OCI-LY1 (cell line): Measurements from ENCODE around the gene MCC.

Experiments used
- H2AFZ ChIP-seq: fragments of 200-600 bp; sonication (generic), shearing (Covaris generic); 2 replicates; pipeline ENCODE4 v1.6.0; 2014; ENCODE audit warnings: antibody characterized with exemption, mild to moderate bottlenecking, low read length
- H3F3A ChIP-seq: fragments of 200-600 bp; sonication (generic), shearing (Covaris generic); 2 replicates; pipeline ENCODE4 v1.6.0; 2014; ENCODE audit warnings: mild to moderate bottlenecking, antibody characterized with exemption, low read length, moderate library complexity; ENCODE audit not compliant: insufficient read depth
- H3K27ac ChIP-seq: fragments of 200-600 bp; sonication (generic); 2 replicates; pipeline ENCODE4 v1.5.1; 2014; ENCODE audit warnings: low read length, mixed run types, mild to moderate bottlenecking, low read depth; ENCODE audit not compliant: poor library complexity, severe bottlenecking
- H3K27me3 ChIP-seq: fragments of 200-600 bp; sonication (generic); 2 replicates; pipeline ENCODE4 v1.6.0; 2014; ENCODE audit warnings: antibody characterized with exemption, mild to moderate bottlenecking, low read length, moderate library complexity; ENCODE audit not compliant: insufficient read depth
- H3K36me3 ChIP-seq: fragments of 200-600 bp; sonication (generic); 2 replicates; pipeline ENCODE4 v1.6.1; 2014; ENCODE audit warnings: mild to moderate bottlenecking, antibody characterized with exemption, low read length, moderate library complexity, mixed read lengths; ENCODE audit not compliant: insufficient read depth
- H3K4me1 ChIP-seq: fragments of 200-600 bp; sonication (generic); 2 replicates; pipeline ENCODE4 v1.5.1; 2014; ENCODE audit warnings: mild to moderate bottlenecking, low read length, moderate library complexity; ENCODE audit not compliant: insufficient read depth, severe bottlenecking
- H3K4me2 ChIP-seq: fragments of 200-600 bp; sonication (generic), shearing (Covaris generic); 2 replicates; pipeline ENCODE4 v1.6.1; 2014; ENCODE audit warnings: low read length
- H3K4me3 ChIP-seq: fragments of 200-600 bp; sonication (generic); 2 replicates; pipeline ENCODE4 v1.5.1; 2014; ENCODE audit warnings: low read length, low read depth, mild to moderate bottlenecking, mixed read lengths; ENCODE audit not compliant: poor library complexity, severe bottlenecking
- H3K79me2 ChIP-seq: fragments of 200-600 bp; shearing (Covaris generic); 2 replicates; pipeline ENCODE4 v1.6.1; 2016; ENCODE audit warnings: mixed run types, low read length, mixed read lengths; ENCODE audit not compliant: insufficient read depth
- H3K9ac ChIP-seq: fragments of 200-600 bp; sonication (generic), shearing (Covaris generic); 2 replicates; pipeline ENCODE4 v1.6.1; 2014; ENCODE audit warnings: mild to moderate bottlenecking, low read length, mixed read lengths
- H3K9me2 ChIP-seq: fragments of 200-600 bp; sonication (generic), shearing (Covaris generic); 2 replicates; pipeline ENCODE4 v1.6.1; 2014; ENCODE audit warnings: low read depth, mild to moderate bottlenecking, low read length, mixed read lengths
- H3K9me3 ChIP-seq: fragments of 200-600 bp; shearing (Covaris generic); 2 replicates; pipeline ENCODE4 v1.6.1; 2014; ENCODE audit warnings: low read length, mixed read lengths
- H4K20me1 ChIP-seq: fragments of 200-600 bp; sonication (generic), shearing (Covaris generic); 2 replicates; pipeline ENCODE4 v1.6.0; 2016; ENCODE audit warnings: mild to moderate bottlenecking, low read length; ENCODE audit not compliant: insufficient read depth
- CTCF ChIP-seq: fragments of 200-600 bp; sonication (generic), shearing (Covaris generic); IDR thresholded peaks from 2 replicates; pipeline ENCODE4 v1.5.1; 2017; ENCODE audit warnings: mild to moderate bottlenecking, antibody characterized with exemption, low read length, moderate library complexity, mixed read lengths
- EZH2 ChIP-seq: fragments of 200-600 bp; sonication (generic), shearing (Covaris generic); IDR thresholded peaks from 2 replicates; pipeline ENCODE4 v1.8.0; 2017; ENCODE audit warnings: borderline replicate concordance, mixed run types, mild to moderate bottlenecking, antibody characterized with exemption, low read length, moderate library complexity, mixed read lengths

The MCC gene

GRCh38 chr5:113325054-113325453 lies 163.2 kb downstream of the MCC start:
- no peak overlapping the region for H3K4me2 ChIP-seq
- no peaks in the 10 kb centered on the region for H3K27me3 ChIP-seq
- no peaks in the 10 kb centered on the region for H3K9me2 ChIP-seq
- H3K36me3 ChIP-seq = no peaks in the 10 kb centered on the region
- no peaks in the 10 kb centered on the region for H3K79me2 ChIP-seq
- no peaks in the 10 kb centered on the region for H4K20me1 ChIP-seq
- no peak overlapping the region for H3K4me3 ChIP-seq
- H3F3A ChIP-seq = no peaks in the 10 kb centered on the region
- no peak overlapping the region for H3K27ac ChIP-seq
- TF ChIP-seq EZH2 (no peak), CTCF (no peak)
- H2AFZ ChIP-seq = no peak overlapping the region
- no peak overlapping the region for H3K9ac ChIP-seq
- no peaks in the 10 kb centered on the region for H3K9me3 ChIP-seq
- H3K4me1 ChIP-seq = no peaks in the 10 kb centered on the region

GRCh38 chr5:113321276-113321675 lies 167.0 kb downstream of the MCC start:
- Histone ChIP-seq H3F3A (no peaks in the 10 kb centered on the region), H3K4me1 (no peaks in the 10 kb centered on the region), H3K4me3 (no peak overlapping the region), H2AFZ (no peak overlapping the region), H3K9me3 (no peaks in the 10 kb centered on the region), H3K27me3 (no peaks in the 10 kb centered on the region), H3K27ac (no peak overlapping the region), H3K36me3 (no peaks in the 10 kb centered on the region), H3K9ac (no peak overlapping the region), H3K79me2 (no peaks in the 10 kb centered on the region), H3K9me2 (no peaks in the 10 kb centered on the region), H4K20me1 (no peaks in the 10 kb centered on the region), H3K4me2 (no peak overlapping the region)
- TF ChIP-seq CTCF (no peak), EZH2 (no peak)

- Histone ChIP-seq H3K4me3 (no peak overlapping the region), H3K9me3 (no peaks in the 10 kb centered on the region), H3K27ac (no peak overlapping the region), H2AFZ (no peak overlapping the region), H4K20me1 (no peaks in the 10 kb centered on the region), H3K9me2 (no peaks in the 10 kb centered on the region), H3K79me2 (no peaks in the 10 kb centered on the region), H3K4me1 (no peaks in the 10 kb centered on the region), H3K9ac (no peak overlapping the region), H3K27me3 (no peaks in the 10 kb centered on the region), H3F3A (no peaks in the 10 kb centered on the region), H3K4me2 (no peak overlapping the region), H3K36me3 (no peaks in the 10 kb centered on the region)
- TF ChIP-seq CTCF (no peak), EZH2 (no peak)
These were observed 167.9 kb downstream of the MCC start for GRCh38 chr5:113320273-113320780.
